ENCODE measurements around the gene IL33.

DNA sequence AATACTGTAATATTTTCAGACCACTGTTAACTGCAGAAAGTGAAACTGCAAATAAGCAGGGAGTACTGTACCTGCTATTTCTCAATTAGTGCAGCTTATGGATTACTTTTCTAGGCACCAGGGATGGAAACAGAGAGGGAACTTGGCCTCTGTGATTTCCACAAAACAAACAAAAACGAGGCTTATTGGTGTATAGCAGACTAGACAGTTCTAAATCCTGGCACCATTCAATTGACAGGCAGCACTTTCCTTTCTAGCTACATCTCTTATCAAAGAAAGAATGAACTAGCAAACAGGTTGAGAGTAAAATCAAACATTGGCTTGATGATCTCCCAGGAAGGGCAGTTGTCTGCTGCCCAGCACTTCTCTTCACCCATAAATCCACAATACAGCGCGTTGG, 16.0 kb upstream of the IL33 start:
- TF ChIP-seq POLR2AphosphoS5 (IDR thresholded peaks at IDR 0.05; ENCODE audit: low read depth, low read length), result no peak
- TF ChIP-seq FOXP2 (optimal IDR thresholded peaks at IDR 0.05; ENCODE audit: borderline replicate concordance, extremely low read depth, extremely low read length, insufficient read depth), result no peak
